HCT116 (cell line): Measurements from ENCODE around the gene VMP1. TPM values are rescaled to one million over a fixed set of nuclear protein-coding genes. Genes with fewer than 3 reads are reported as not detected.
"Not testable (repeated sequence)": the region's sequence is repeated elsewhere in the genome, so short reads cannot be mapped to it uniquely, and the experiment has no call there.

Experiments used
- ATAC-seq: fragments of 200-7000 bp; cut with Tn5 transposase; 2 replicates; pipeline ENCODE4 v1.9.1; 2020; ENCODE audit warnings: mild to moderate bottlenecking, moderate library complexity
- BruUV-seq: library from RNA; stranded (reverse); fragments of 400-500 nt; replicated peaks from 2 replicates; lab custom pipeline; 2021; lab: Mats Ljungman, UMichigan
- CTCF ChIA-PET: fragments of 300-600 bp; sonication (Branson Sonifier 250); formaldehyde crosslinking; loops from one replicate; lab custom pipeline; 2021; ENCODE audit warnings: antibody characterized with exemption; lab: Charles Lee
- POLR2A ChIA-PET: fragments of 300-600, 350-600 bp; sonication (Branson Sonifier 250); formaldehyde crosslinking; loops from one replicate; lab custom pipeline; 2021; ENCODE audit warnings: antibody characterized with exemption; lab: Charles Lee
- RAD21 ChIA-PET, 2 experiments: fragments of 300-600 bp; sonication (Branson Sonifier 250); formaldehyde crosslinking; loops; one replicate each; lab custom pipeline; 2023; ENCODE audit warnings: low total read pairs in 2 of 2; ENCODE audit not compliant: uncharacterized antibody in 2 of 2, unreplicated experiment in 2 of 2, low non-redundant PET in 1 of 2; lab: Charles Lee
- DNase-seq: peaks from one replicate; pipeline ENCODE4 v3.0.0-alpha.2; 2010; ENCODE audit warnings: low read depth, low spot score
- H2AFZ ChIP-seq: fragments of 200-600 bp; shearing (Covaris generic), sonication (generic); 2 replicates; pipeline ENCODE4 v1.6.1; 2017; ENCODE audit warnings: low read depth, mixed run types, mixed read lengths, antibody characterized with exemption, low read length; ENCODE audit not compliant: poor library complexity, severe bottlenecking
- H3K27ac ChIP-seq: 2 replicates; pipeline ENCODE4 v1.5.1; 2012; ENCODE audit warnings: low read depth, low read length
- H3K27me3 ChIP-seq: fragments of 200-600 bp; sonication (generic); 2 replicates; pipeline ENCODE4 v1.6.1; 2016; ENCODE audit warnings: mixed run types, low read length, mixed read lengths; ENCODE audit not compliant: insufficient read depth
- H3K36me3 ChIP-seq, 2 experiments: fragments of 200-500 bp in 1 of 2; fragments of 200-600 bp in 1 of 2; sonication (Bioruptor generic) in 1 of 2; sonication (generic) in 1 of 2; 2 replicates each; pipeline versions ENCODE4 v1.5.1 to v1.6.1; 2014 to 2016; ENCODE audit warnings: low read length in 2 of 2, inconsistent platforms in 1 of 2, mixed read lengths in 1 of 2, mixed run types in 1 of 2; ENCODE audit not compliant: insufficient read depth in 2 of 2, control insufficient read depth in 1 of 2
- H3K4me1 ChIP-seq, 2 experiments: fragments of 200-600 bp in 1 of 2; sonication (generic) in 1 of 2; 2 replicates each; pipeline versions ENCODE4 v1.5.1 to v1.6.1; 2012 to 2017; ENCODE audit warnings: low read length in 2 of 2, inconsistent platforms in 1 of 2, mild to moderate bottlenecking in 1 of 2, mixed read lengths in 1 of 2, mixed run types in 1 of 2, moderate library complexity in 1 of 2; ENCODE audit not compliant: insufficient read depth in 2 of 2, control insufficient read depth in 1 of 2
- H3K4me2 ChIP-seq: fragments of 200-600 bp; sonication (generic); 2 replicates; pipeline ENCODE4 v1.6.1; 2017; ENCODE audit warnings: mixed run types, low read length, mixed read lengths
- H3K4me3 ChIP-seq, 2 experiments: fragments of 200-600 bp in 1 of 2; sonication (generic) in 1 of 2; replicated peaks in 1 of 2; 2 replicates each; pipeline ENCODE4 v1.5.1; 2011 to 2016; ENCODE audit warnings: low read length in 2 of 2, control low read depth in 1 of 2, low read depth in 1 of 2, mild to moderate bottlenecking in 1 of 2, mixed read lengths in 1 of 2, mixed run types in 1 of 2
- H3K79me2 ChIP-seq: fragments of 200-600 bp; sonication (generic); 2 replicates; pipeline ENCODE4 v1.6.1; 2017; ENCODE audit warnings: mild to moderate bottlenecking, mixed run types, low read length, moderate library complexity, mixed read lengths; ENCODE audit not compliant: insufficient read depth
- H3K9ac ChIP-seq: fragments of 200-600 bp; sonication (generic); 2 replicates; pipeline ENCODE4 v1.6.1; 2016; ENCODE audit warnings: low read length, mixed read lengths
- H3K9me2 ChIP-seq: fragments of 200-600 bp; sonication (generic), shearing (Covaris generic); 2 replicates; pipeline ENCODE4 v1.6.1; 2017; ENCODE audit warnings: mixed run types, mild to moderate bottlenecking, moderate library complexity; ENCODE audit not compliant: insufficient read depth
- H3K9me3 ChIP-seq, 2 experiments: fragments of 200-500 bp in 1 of 2; fragments of 200-600 bp in 1 of 2; sonication (Bioruptor generic) in 1 of 2; sonication (generic) in 1 of 2; 2 replicates each; pipeline ENCODE4 v1.6.1; 2014 to 2017; ENCODE audit warnings: low read length in 2 of 2, mixed read lengths in 2 of 2, inconsistent platforms in 1 of 2, low read depth in 1 of 2, mild to moderate bottlenecking in 1 of 2, mixed run types in 1 of 2, moderate library complexity in 1 of 2; ENCODE audit not compliant: control insufficient read depth in 1 of 2, insufficient read depth in 1 of 2
- H4K20me1 ChIP-seq: fragments of 200-600 bp; sonication (generic), shearing (Covaris generic); 2 replicates; pipeline ENCODE4 v1.6.1; 2017; ENCODE audit warnings: mixed run types, mild to moderate bottlenecking, moderate library complexity; ENCODE audit not compliant: insufficient read depth
- CBX3 ChIP-seq: IDR thresholded peaks from 2 replicates; pipeline ENCODE4 v1.6.1; 2012; ENCODE audit warnings: low read depth
- CEBPB ChIP-seq: IDR thresholded peaks from 2 replicates; pipeline ENCODE4 v1.6.1; 2012; ENCODE audit warnings: low read depth
- EGR1 ChIP-seq: IDR thresholded peaks from 2 replicates; pipeline ENCODE4 v1.6.1; 2012; ENCODE audit warnings: low read depth
- EZH2 ChIP-seq: fragments of 200-600 bp; sonication (generic); IDR thresholded peaks from 2 replicates; pipeline ENCODE4 v1.6.1; 2017; ENCODE audit warnings: antibody characterized with exemption, mixed run types
- POLR2A ChIP-seq: IDR thresholded peaks from 2 replicates; pipeline ENCODE4 v1.7.0; 2011; ENCODE audit warnings: borderline replicate concordance; ENCODE audit not compliant: insufficient read depth, insufficient read length; ENCODE audit errors: extremely low read depth
- POLR2AphosphoS5 ChIP-seq: IDR thresholded peaks from 2 replicates; pipeline ENCODE4 v1.6.1; 2011; ENCODE audit warnings: mild to moderate bottlenecking, low read depth, low read length, moderate library complexity
- SP1 ChIP-seq: IDR thresholded peaks from 2 replicates; pipeline ENCODE4 v1.6.1; 2012; ENCODE audit warnings: low read depth
- SRF ChIP-seq: IDR thresholded peaks from 2 replicates; pipeline ENCODE4 v1.6.1; 2012; ENCODE audit warnings: low read depth
- intact Hi-C: fragments of 100-400 bp; cut with micrococcal nuclease; formaldehyde crosslinking; loops from 2 replicates; pipeline ENCODE4 v1.10.0; 2022
- total RNA-seq: library from RNA; stranded (reverse); gene quantifications from one replicate; pipeline ENCODE4 v1.2.1, GENCODE V29; 2021; ENCODE audit not compliant: unreplicated experiment
- TF ChIP-seq, protein P1 (sequence below): IDR thresholded peaks from 2 replicates; pipeline ENCODE4 v1.6.1; 2012
- TF ChIP-seq, protein P2 (sequence below): IDR thresholded peaks from 2 replicates; pipeline ENCODE4 v1.6.1; 2012; ENCODE audit warnings: low read depth

The VMP1 gene
- total RNA-seq, 1 experiment from 2014 or later, result 366 TPM

DNA sequence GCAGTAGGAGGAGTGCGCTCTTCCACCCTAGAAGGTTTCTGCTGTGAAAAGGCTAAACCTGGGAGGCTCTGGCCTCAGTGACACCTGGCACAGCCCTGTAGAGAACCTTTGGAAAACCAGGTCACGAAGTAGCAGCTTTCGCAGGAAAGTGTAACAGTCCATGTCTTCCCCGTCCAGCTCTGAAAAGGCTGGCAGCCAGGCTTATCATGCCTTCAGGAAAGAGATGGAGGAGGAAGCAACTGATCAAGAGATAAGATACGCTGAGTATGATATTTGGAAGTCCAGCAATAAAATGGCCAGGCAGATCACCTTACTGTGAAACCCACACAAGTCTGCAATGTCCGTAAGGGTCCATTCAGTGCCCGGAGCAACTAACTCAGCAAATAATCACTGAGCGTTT is 163.0 kb downstream of the VMP1 start:
- RAD21 ChIA-PET, result no interaction called here
- H2AFZ ChIP-seq, result no peak overlapping the region
- intact Hi-C loops, result no loop called here
- POLR2A ChIA-PET, result no interaction called here
- no peaks in the 10 kb centered on the region for H3K9me3 ChIP-seq
- no peak overlapping the region for H3K4me3 ChIP-seq
- no peaks in the 10 kb centered on the region for H3K27me3 ChIP-seq
- H3K4me2 ChIP-seq, result no peak overlapping the region
- H3K79me2 ChIP-seq, result no peaks in the 10 kb centered on the region
- no peaks in the 10 kb centered on the region for H3K9me2 ChIP-seq
- CTCF ChIA-PET, result interaction anchor here (2.2 kb wide), 1 partner anchor 11 kb away, joined by 8 read pairs; no protein-coding TSS in a partner anchor
- H3K36me3 ChIP-seq, result peaks cover 7 to 10% of the 10 kb centered on the region in 2 experiments; a peak in 3 of 4 replicates
- H3K27ac ChIP-seq, result no peak overlapping the region
- H3K9ac ChIP-seq, result no peak overlapping the region
- H4K20me1 ChIP-seq, result no peaks in the 10 kb centered on the region
- no peak for ATAC-seq
- H3K4me1 ChIP-seq, result 0 out of 4 replicates have a peak, but pooled peaks cover 4 to 5% of the 10 kb centered on the region in 2 experiments
- no peak for DNase-seq
- TF ChIP-seq EGR1 (no peak), POLR2AphosphoS5 (no peak), SRF (no peak), SP1 (no peak), EZH2 (no peak), POLR2A (no peak), CBX3 (no peak), CEBPB (no peak)
- TF ChIP-seq, protein P1, sequence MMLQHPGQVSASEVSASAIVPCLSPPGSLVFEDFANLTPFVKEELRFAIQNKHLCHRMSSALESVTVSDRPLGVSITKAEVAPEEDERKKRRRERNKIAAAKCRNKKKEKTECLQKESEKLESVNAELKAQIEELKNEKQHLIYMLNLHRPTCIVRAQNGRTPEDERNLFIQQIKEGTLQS, result no peak
- TF ChIP-seq, all 23 proteins: peak for 0
- BruUV-seq, result no TSS peak

DNA sequence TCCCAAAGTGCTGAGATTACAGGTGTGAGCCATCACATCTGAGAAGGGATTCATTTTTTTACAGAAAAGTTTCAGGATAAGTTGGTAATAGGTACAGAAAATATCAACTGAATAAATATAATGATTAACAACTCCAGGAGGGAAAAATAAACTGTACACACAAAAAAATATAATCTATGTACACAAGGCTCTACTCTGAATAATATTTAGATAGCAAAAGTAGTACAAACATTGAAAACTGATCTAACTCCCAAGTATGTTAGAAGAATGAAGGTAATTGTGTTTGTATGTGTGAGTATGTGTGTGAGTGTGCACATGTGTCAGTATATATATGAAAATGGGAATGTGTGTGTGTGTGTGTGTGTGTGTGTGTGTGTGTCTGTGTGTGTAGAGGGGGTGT is 164.9 kb downstream of the VMP1 start:
- Histone ChIP-seq H3K27ac (no peak overlapping the region), H3K4me1 (0 out of 4 replicates have a peak, but pooled peaks cover 4 to 5% of the 10 kb centered on the region in 2 experiments), H3K79me2 (no peaks in the 10 kb centered on the region), H4K20me1 (no peaks in the 10 kb centered on the region), H3K4me3 (no peak overlapping the region), H3K36me3 (peaks cover 12 to 16% of the 10 kb centered on the region in 2 experiments; a peak in 3 of 4 replicates), H3K4me2 (no peak overlapping the region), H3K9me2 (no peaks in the 10 kb centered on the region), H3K9ac (no peak overlapping the region), H3K9me3 (no peaks in the 10 kb centered on the region), H2AFZ (no peak overlapping the region), H3K27me3 (no peaks in the 10 kb centered on the region)
- CTCF ChIA-PET, result interaction anchor here (1.1 kb wide), 1 partner anchor 42 kb away, joined by 3 read pairs; no protein-coding TSS in a partner anchor
- ATAC-seq (no peak), DNase-seq (no peak)
- POLR2A ChIA-PET, result no interaction called here
- TF ChIP-seq, protein P2, sequence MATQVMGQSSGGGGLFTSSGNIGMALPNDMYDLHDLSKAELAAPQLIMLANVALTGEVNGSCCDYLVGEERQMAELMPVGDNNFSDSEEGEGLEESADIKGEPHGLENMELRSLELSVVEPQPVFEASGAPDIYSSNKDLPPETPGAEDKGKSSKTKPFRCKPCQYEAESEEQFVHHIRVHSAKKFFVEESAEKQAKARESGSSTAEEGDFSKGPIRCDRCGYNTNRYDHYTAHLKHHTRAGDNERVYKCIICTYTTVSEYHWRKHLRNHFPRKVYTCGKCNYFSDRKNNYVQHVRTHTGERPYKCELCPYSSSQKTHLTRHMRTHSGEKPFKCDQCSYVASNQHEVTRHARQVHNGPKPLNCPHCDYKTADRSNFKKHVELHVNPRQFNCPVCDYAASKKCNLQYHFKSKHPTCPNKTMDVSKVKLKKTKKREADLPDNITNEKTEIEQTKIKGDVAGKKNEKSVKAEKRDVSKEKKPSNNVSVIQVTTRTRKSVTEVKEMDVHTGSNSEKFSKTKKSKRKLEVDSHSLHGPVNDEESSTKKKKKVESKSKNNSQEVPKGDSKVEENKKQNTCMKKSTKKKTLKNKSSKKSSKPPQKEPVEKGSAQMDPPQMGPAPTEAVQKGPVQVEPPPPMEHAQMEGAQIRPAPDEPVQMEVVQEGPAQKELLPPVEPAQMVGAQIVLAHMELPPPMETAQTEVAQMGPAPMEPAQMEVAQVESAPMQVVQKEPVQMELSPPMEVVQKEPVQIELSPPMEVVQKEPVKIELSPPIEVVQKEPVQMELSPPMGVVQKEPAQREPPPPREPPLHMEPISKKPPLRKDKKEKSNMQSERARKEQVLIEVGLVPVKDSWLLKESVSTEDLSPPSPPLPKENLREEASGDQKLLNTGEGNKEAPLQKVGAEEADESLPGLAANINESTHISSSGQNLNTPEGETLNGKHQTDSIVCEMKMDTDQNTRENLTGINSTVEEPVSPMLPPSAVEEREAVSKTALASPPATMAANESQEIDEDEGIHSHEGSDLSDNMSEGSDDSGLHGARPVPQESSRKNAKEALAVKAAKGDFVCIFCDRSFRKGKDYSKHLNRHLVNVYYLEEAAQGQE, result no peak
- no TSS peak for BruUV-seq
- RAD21 ChIA-PET, result no interaction called here
- intact Hi-C loops, result no loop called here

DNA sequence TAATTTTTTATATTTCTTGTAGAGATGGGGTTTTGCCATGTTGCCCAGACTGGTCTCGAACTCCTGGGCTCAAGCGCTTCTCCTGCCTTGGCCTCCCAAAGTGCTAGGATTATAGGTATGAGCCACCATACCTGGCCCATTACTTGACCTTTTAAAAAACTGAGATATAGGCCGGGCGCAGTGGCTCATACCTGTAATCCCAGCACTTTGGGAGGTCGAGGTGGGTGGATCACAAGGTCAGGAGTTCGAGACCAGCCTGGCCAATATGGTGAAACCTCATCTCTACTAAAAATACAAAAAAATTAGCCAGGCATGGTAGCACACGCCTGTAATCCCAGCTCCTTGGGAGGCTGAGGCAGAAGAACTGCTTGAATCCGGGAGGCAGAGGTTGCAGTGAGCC is 166.0 kb downstream of the VMP1 start:
- H3K4me2 ChIP-seq, H4K20me1 ChIP-seq, H3K4me3 ChIP-seq, H3K9me3 ChIP-seq, CTCF ChIA-PET, intact Hi-C loops, ATAC-seq, H3K9ac ChIP-seq, POLR2A ChIA-PET, RAD21 ChIA-PET, H3K27ac ChIP-seq, DNase-seq, H3K9me2 ChIP-seq, H3K79me2 ChIP-seq, BruUV-seq, H2AFZ ChIP-seq, H3K27me3 ChIP-seq, H3K4me1 ChIP-seq: not testable (repeated sequence)
- peaks cover 10 to 21% of the 10 kb centered on the region in 2 experiments; a peak in 3 of 4 replicates for H3K36me3 ChIP-seq
